ENCODE measurements around the gene ATP8B1.
"Not testable (repeated sequence)": the region's sequence is repeated elsewhere in the genome, so short reads cannot be mapped to it uniquely, and the experiment has no call there.

Gene ATP8B1

DNA sequence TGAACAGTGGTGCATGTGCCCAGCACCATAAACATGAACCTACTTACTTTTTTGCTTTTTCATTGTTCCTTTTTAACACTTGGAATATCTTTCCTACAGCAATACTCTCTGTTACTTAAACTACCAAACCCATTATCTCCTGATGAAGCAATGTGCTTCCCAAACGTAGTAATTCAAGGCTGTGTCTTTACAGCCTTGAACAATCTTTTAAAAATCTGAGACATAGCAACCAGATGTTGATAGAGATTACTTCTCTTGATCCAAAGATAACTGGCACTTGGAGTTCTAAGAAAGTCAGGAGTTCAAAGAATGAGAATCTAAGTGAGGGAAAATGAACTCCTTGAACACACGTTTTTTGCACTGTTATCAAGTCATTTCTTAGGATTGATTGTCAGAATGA, 40.4 kb downstream of the ATP8B1 start:
- ATAC-seq = no peak

DNA sequence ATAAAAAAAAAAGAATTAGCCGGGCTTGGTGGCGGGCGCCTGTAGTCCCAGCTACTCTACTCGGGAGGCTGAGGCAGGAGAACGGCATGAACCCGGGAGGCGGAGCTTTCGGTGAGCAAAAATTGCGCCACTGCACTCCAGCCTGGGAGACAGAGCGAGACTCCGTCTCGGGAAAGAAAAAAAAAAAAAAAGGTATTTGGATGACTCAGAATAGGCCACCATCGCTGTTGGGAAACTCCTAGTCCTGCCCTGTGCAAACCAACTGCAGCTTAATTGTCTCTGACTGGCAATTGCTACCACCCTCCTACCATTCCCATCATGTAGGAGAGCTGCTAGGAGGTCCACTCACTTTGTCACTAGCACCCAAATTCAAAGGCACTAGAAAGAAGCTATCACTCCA, 43.5 kb downstream of the ATP8B1 start:
- ATAC-seq = no peak

DNA sequence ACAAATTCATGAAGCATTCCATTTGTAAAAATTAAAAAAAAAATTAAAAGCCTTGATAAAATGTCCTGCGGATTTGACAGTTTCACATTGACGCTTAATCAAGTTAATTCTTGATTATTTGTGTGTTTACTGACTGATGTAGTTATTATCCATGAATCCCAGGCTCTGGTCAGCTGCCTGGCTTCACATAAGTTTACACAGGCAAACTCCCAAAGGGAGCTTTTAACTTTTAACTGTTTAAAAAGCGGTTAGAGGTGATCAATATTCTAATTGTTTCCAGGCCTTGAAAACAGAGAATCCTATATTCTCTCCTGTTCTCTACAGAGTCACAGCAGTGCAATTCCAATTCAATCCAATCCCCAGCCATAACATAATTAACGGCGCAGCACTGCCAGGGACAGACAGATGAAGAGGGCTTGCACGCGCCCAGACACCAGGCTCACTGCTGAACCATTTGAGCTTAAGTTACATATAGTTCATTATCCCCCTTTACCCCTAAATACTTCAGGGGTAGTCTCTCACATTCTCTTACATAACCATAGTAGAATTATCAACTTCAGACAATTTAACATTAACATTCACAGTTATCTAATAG, 47.5 kb downstream of the ATP8B1 start:
- no peak for ATAC-seq

DNA sequence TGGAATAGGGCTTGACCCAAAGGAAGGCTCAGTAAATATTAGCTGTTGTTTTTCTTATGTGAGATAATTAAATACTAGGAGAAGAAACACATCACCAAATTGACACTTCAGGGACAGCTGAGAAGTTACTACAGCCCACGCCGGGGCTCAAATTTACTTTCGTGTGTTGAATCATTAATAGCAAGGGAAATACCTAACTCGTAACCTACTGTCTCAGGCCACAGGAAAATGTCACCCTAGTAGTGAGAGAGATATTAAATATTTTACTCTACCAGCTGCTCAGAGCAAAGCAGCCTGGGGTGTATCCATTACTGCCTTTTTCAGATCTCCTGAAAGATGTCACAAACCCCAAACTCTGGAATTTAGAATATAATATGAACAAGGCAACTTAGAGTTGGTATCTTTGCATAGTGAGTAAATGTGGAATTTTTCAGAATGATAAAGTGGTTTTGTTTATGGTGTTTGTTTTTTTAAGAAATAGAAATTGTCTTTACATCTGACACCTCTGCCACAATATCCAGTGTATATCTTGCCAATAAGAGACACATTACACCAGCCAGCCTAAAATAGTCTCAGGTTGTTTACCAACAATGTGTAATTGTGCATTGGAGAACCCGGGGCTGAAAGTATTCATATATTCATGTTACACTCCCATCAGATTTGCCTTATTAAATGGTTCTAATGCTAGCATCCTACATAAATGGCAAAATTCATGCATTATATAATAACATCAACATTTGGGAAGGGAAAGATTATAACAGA, 48.4 kb downstream of the ATP8B1 start:
- no peak for ATAC-seq

DNA sequence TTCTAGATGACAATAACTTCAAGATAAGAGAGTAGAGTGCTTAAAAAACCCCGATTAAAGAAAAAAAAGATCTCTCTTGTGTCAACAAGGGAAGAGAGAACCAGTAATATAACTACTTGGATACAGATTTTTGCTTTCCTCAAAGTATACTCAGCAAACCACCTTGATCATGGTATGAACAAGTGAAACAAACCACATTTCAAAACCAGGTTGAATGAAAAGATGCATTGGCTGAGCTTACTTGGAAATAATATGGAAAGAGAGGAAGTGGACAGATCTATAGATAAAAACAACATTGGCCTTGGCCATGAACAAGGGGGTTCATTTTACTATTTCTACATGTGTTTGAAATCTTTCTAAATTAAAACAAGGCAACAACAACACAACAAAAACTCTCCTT, 50.1 kb downstream of the ATP8B1 start:
- no peak for ATAC-seq

DNA sequence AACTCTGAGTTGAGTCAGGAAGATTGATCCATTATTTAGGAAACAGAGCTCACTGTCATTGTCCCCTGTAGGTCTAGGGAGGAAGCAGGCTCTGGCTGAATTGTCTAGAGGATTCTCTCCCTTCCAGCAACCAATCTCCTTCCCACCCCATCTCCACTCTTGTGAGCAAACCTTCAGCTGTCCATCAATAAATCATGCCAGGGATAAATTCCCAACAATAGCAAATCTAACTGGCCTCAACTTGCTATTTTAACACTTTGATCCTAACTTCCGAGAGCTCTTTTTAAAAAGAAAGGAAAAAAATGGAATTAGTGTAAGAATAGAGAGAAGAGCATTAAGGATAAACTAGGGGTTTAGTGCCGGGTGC, 53.5 kb downstream of the ATP8B1 start:
- ATAC-seq = no peak

DNA sequence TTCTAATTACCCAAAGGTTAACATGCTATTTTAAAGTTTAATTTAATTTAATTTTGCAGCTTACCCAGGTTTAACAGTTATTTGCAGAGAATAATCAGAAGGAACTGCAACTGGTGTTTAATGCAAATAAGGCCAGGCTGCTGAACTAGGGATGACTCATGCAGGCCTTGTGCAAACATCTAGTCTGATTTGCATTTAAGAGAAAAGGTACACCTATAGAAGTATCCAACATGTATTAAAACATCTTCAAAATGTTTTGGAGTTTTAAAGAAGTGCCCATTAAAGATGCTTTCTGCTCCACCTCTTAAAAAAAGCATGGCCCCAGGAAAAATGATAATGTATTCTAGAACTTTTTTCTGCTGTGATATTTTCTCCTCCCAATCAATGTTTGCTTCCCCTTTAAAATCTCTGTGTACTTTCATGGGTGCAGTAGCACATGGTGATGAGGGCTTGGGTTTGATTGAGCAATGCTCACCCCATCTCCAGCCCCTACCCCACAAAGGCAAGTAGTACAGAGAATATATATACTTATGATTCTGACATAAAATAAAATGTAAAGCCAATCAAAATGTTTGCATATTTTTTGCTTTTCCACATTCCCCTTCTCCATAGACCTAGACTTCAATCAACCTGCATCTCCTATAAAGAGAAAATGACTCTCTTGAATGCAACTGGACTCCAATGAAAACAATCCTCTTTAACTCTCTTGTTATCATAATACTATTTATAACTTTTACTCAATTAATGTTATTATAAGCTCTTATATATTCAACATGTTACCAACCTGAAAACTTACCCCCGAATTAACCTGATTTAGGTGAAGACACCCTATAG, 54.1 kb downstream of the ATP8B1 start:
- ATAC-seq = no peak

DNA sequence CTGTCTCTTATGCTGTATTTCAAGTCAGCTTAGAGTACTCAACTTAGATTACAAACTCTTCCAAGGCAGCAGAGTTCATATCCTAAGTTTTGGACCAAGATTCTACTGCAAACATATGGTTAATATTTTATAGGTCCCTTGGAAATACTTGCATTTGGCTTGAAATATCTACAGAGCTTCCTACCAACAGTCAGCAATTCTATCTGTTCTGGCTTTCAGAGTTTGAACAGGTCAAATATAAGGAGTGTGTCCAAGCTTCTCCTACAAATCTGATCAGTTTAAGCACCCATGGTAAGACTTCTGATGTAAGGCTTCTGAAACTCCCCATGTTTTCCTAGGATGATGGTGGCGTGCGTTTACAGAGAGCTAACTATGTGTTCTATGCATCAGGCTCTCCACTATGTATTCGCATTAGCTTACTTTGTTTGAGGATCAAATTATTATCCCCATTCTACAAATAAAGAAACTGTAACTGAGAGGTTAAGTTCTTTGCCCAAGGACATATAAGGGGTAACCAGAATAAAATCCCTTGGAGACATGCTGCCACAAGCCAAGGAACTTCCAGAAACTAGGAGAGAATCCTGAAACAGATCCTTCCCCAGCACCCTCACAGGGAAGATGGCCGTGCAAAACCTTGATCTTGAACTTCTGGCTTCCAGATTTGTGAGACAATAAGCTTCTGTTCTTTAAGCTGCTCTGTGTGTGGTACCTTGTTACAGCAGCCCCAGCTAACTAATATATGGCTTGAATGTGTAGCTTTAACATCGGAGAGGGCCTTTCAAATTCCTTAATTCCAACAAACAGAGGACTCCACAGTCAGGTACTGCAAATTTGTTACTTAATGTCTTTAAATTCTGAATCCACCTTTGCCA, 55.1 kb downstream of the ATP8B1 start:
- no peak for ATAC-seq

DNA sequence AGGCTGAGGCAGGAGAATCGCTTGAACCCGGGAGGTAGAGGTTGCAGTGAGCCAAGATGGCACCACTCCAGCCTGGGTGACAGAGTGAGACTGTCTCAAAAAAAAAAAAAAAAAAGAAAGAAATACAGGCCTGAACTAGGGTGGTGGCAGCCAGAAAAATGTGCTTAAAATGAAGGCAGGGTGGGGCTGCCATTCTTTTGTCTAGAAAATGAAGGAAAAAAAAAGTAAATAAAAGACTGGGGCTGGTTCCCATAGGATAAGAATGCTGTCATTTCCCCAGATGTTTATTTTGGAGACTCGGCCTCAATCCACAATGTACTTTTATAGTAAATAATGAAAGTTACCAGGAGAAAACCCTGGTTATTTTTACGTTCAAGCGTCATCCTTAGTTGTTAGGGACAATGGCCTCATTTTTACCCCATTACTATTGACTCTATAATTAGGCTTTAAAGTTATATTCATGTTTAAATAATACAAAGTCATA, 58.9 kb downstream of the ATP8B1 start:
- ATAC-seq = no peak

DNA sequence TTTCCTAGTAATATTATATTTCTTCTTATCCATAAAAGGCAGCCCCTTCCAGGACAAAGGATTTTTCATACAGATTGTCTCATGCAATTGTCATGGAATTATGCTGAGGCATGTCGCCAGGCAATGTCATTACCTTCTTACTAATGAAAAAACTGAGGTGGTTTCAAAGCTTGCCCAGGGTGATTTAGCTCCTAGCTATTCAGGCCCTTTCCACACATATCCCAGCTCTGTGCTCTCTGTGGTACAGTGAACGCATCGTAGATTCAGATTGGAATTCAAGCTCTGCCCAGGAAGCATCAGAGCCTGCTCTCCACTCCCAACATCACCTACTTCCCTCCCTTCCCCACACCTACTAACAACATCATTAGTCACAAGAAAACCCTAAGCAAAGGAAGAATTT, 60.1 kb downstream of the ATP8B1 start:
- ATAC-seq = no peak

DNA sequence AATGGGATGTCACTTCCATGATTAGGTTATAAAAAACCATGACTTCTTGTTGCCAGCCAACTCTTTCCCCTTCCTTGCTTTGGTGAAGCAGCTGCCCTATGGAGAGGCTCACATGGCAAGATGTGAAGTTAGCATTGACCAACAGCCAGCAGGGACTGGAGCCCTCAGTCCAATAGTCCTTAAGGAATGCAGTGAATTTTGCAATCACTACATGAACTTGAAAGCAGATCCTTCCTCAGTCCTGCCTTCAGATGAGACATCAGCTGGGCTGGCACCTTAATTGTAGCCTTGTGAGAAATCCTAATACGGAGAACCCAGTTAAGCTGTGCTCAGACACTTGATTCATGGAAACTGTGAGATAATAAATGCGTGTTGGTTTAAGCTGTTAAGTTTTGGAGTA, 61.8 kb downstream of the ATP8B1 start:
- ATAC-seq = no peak

DNA sequence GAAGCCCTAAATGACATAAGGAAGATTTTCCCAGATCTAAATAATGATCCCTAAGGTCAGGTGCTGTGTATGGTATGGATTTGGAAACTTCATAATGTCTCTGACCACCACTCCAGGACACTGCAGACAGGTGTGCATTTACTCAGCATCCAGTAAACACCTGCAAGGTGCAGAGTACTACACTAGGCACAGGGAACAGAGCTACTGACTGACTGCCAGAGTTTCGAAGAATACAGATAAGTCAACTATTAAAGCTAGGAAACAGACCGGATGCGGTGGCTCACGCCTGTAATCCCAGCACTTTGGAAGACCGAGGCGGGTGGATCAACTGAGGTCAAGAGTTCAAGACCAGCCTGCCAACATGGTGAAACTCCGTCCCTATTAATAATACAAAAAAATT, 65.0 kb downstream of the ATP8B1 start:
- no peak for ATAC-seq

DNA sequence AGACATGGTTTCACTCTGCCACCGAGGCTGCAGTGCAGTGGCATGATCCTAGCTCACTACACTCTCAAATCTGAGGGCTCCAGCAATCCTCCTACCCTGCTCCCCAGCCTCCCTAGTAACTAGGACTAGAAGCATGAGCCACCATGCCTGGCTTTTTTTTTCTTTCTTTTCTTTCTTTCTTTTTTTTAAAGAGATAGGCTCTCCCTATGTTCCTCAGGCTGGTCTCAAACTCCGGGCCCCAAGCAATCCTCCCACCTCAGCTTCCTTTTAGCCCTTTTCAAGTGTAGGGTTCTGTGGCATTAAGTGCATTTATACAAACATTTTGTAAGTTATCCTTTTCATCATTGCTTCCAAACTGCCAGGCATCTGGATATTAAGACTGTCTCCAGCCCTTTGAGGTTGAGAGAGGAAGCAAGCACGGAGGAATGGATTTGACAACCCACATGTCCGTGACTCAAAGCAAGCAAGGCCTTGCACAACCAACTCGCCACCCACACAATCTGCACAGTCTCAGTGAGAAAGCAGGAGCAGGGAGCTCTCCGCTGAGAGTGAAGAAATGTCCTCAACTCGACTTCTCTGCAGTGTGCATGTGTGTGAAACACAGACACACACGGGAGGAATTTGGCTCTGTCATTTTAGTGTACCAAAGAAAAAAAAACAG, 65.6 kb downstream of the ATP8B1 start:
- no peak for ATAC-seq

DNA sequence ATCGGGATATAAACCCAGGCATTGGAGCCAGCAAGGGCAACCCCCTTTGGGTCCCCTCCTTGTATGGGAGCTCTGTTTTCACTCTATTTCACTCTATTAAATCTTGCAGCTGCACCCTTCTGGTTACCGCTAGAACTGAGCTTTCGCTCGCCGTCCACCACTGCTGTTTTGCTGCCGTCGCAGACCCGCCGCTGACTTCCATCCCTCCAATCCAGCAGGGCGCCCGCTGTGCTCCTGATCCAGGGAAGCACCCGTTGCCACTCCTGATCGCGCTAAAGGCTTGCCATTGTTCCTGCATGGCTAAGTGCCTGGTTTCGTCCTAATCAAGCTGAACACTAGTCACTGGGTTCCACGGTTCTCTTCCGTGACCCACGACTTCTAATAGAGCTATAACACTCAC, 68.1 kb downstream of the ATP8B1 start:
- ATAC-seq = not testable (repeated sequence)

DNA sequence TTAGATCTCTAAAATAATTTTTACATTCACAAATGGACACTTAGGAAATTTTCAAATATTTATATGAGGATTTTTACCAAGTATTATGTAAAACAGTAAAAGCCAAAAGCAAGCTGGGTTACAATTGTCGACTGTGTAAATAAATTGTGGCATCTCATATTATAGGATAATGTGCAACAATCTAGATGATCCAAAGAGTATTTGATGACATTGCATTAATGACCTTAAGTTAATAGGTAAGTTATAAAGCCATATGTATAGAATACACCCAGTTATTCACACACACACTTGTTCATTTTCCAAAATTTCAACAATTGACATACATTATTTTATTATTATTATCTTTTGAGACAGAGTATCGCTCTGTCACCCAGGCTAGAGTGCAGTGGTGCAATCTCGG, 69.3 kb downstream of the ATP8B1 start:
- no peak for ATAC-seq

DNA sequence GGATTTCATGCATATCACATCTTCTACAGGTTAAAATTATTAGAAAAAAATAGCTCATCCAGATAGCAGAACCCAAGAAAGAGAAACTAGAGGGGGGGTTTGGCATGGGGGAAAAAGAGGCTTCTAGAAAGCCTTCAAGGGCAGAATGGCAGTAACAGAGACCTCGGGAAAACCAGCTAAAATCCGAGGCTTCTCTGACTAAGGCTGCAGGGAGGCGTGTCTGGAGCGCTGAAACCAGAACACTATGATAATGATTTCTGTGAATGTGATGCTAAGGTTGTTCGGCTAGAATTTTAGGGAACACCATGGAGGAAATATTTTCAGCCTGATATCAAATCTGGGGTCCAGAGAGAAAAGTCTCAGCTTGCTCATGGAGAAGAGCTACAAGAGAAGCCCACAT, 73.0 kb downstream of the ATP8B1 start:
- no peak for ATAC-seq

DNA sequence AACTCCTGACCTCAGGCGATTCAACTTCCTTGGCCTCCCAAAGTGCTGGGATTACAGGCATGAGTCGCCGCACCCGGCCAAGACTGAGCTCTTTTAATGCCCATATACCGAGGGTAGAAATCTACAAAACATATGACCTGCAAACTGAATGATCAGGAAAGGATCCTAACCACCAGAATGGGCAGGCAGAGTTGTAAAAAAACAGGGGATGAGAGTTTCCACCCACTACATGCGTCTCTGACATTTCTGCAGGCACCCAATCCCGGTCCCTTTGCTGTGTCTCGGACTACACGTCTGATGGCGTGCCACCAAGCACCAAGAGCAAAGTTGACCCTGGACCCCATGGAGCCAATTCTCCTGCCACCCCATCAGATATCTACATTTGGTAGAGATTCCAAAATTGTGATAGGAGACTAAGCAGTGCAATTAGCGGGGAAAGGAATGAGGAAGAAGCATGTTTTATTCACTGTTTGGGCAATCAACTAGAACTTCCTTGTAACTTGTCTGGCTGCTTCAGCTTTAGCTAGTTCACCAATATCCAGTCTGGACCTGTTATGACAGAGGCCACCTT, 74.1 kb downstream of the ATP8B1 start:
- ATAC-seq = no peak

DNA sequence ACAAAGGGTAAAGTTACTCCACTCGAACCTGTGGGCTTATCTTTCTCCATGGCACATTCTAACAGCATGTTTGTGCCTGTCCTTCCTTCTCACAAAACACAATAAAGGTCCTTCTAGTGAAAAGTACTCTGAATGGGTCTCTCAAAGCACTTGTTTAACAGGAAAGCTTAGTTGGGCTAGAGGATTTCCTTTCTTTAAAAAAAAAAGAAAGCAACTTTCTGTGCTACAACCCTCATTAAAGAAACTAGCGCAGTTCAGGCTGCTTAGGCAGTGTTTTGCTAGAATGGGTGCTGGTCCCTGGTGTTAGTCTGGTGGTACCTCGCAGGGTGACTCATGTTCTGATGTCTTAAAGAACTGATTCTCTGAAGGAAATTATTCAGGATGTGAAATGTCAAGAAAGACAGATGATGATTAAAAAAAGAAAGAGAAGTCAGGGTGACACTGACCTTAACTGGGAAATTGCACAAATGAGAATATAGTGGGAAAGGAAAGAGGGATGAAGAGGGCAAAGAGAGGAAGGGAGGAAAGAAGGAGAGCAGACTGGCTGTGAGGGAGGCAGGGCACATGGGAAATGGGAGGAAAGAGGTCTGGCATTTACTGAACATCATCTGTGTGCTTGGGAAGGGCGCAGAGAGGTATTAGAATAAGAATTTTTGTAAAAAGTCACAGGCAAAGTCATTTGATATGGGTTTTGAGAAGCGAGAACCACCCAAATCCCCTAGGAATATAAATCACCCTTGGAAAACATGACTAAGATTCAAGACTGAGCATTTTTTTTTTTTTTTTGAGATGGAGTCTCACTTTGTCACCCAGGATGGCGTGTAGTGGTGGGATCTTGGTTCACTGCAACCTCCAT, 74.9 kb downstream of the ATP8B1 start:
- ATAC-seq = no peak

DNA sequence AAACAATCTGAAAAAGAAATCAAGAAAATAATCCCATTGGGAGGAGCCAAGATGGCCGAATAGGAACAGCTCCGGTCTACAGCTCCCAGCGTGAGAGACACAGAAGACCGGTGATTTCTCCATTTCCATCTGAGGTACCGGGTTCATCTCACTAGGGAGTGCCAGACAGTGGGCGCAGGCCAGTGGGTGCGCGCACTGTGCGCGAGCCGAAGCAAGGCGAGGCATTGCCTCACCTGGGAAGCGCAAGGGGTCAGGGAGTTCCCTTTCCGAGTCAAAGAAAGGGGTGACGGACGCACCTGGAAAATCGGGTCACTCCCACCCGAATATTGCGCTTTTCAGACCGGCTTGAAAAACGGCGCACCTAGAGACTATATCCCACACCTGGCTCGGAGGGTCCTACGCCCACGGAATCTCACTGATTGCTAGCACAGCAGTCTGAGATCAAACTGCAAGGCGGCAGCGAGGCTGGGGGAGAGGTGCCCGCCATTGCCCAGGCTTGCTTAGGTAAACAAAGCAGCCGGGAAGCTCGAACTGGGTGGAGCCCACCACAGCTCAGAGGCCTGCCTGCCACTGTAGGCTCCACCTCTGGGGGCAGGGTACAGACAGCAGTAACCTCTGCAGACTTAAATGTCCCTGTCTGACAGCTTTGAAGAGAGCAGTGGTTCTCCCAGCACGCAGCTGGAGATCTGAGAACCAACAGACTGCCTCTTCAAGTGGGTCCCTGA, 83.7 kb downstream of the ATP8B1 start:
- ATAC-seq = not testable (repeated sequence)

DNA sequence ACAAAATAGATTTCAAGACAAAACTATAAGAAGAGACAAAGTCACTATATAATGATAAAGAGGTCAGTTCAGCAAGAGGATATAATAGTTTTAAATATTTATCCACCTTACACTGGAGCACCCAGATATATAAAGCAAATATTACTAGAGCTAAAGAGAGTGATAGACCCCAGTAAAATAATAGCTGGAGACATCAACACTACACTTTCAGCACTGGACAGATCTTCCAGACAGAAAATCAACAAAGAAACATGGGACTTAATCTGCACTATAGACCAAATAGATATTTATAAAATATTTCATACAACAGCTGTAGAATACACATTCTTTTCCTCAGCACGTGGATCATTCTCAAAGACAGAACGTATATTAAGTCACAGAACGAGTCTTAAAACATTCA, 86.6 kb downstream of the ATP8B1 start:
- ATAC-seq = no peak
